LNCaP clone FGC (cell line): ENCODE results near the gene REV3L.

Experiments
- DNase-seq: peaks from one replicate; pipeline ENCODE4 v3.0.0-alpha.2; 2011; ENCODE audit warnings: low read depth
- H3K4me3 ChIP-seq: 2 replicates; pipeline ENCODE4 v1.5.1; 2011; ENCODE audit warnings: mild to moderate bottlenecking, low read depth, low read length, control low read depth
- CTCF ChIP-seq: IDR thresholded peaks from 2 replicates; pipeline ENCODE4 v1.5.1; 2012; ENCODE audit warnings: mild to moderate bottlenecking; ENCODE audit not compliant: control insufficient read depth, insufficient read depth; ENCODE audit errors: extremely low read depth

Gene REV3L

GRCh38 chr6:111274593-111275217, 208.3 kb downstream of the REV3L start:
- no peak for DNase-seq
- no peak overlapping the region for H3K4me3 ChIP-seq

GRCh38 chr6:111270121-111270520, 212.9 kb downstream of the REV3L start:
- no peak for TF ChIP-seq CTCF
- DNase-seq, result no peak
- no peak overlapping the region for H3K4me3 ChIP-seq

More at GRCh38 chr6:111274593-111275217, 208.3 kb downstream of the REV3L start:
- no peak for TF ChIP-seq CTCF

GRCh38 chr6:111269401-111269970, 213.5 kb downstream of the REV3L start:
- H3K4me3 ChIP-seq, result no peak overlapping the region
- TF ChIP-seq CTCF, result no peak
- DNase-seq, result no peak

GRCh38 chr6:111267764-111268333, 215.2 kb downstream of the REV3L start:
- DNase-seq, result no peak
- TF ChIP-seq CTCF, result no peak
- H3K4me3 ChIP-seq, result no peak overlapping the region

- no peak overlapping the region for H3K4me3 ChIP-seq
- TF ChIP-seq CTCF, result no peak
- DNase-seq, result no peak
These were observed 216.7 kb downstream of the REV3L start for GRCh38 chr6:111266276-111266675.

- no peak for TF ChIP-seq CTCF
- H3K4me3 ChIP-seq, result no peak overlapping the region
- DNase-seq, result no peak
These were observed 217.2 kb downstream of the REV3L start for GRCh38 chr6:111265842-111266241.
